HEK293 (cell line): ENCODE results near the gene KIF4B.

Experiments
- CTCF ChIA-PET: fragments of 350-600 bp; formaldehyde crosslinking; extraction: SDS; loops from one replicate; lab custom pipeline; 2021; ENCODE audit warnings: antibody characterized with exemption; lab: Yijun Ruan, JAX
- POLR2A ChIA-PET: fragments of 300-600 bp; formaldehyde crosslinking; extraction: SDS; loops from one replicate; lab custom pipeline; 2020; ENCODE audit warnings: antibody characterized with exemption, inconsistent platforms; lab: Yijun Ruan, JAX
- H3K27ac ChIP-seq: fragments of 200-500 bp; sonication (Bioruptor generic); 2 replicates; pipeline ENCODE4 v1.5.1; 2014; ENCODE audit warnings: low read depth, low read length, control low read depth, inconsistent platforms; ENCODE audit errors: extremely low read depth
- H3K36me3 ChIP-seq, 2 experiments: fragments of 200-500 bp in 1 of 2; sonication (Bioruptor generic) in 1 of 2; 1 replicate in 1 of 2; 2 replicates in 1 of 2; pipeline ENCODE4 v1.5.1; 2014 to 2017; ENCODE audit warnings: inconsistent platforms in 2 of 2, low read length in 2 of 2; ENCODE audit not compliant: control insufficient read depth in 2 of 2, insufficient read depth in 1 of 2
- H3K4me1 ChIP-seq: fragments of 200-500 bp; sonication (Bioruptor generic); 2 replicates; pipeline ENCODE4 v1.5.1; 2014; ENCODE audit warnings: mild to moderate bottlenecking, low read length, inconsistent platforms; ENCODE audit not compliant: control insufficient read depth, insufficient read depth
- H3K4me3 ChIP-seq: 2 replicates; pipeline ENCODE4 v1.5.1; 2011; ENCODE audit warnings: low read depth, mild to moderate bottlenecking, control low read depth, low read length, moderate library complexity
- H3K9me3 ChIP-seq: fragments of 200-500 bp; sonication (Bioruptor generic); 2 replicates; pipeline ENCODE4 v1.5.1; 2014; ENCODE audit warnings: low read depth, low read length, inconsistent platforms; ENCODE audit not compliant: control insufficient read depth, insufficient read depth
- HOXC10 ChIP-seq: sonication (generic); formaldehyde crosslinking; IDR thresholded peaks from 2 replicates; pipeline ENCODE4 v1.8.1; 2023; ENCODE audit warnings: mild to moderate bottlenecking, missing genetic modification reagents
- KLF10 ChIP-seq: fragments of 450-650 bp; IDR thresholded peaks from 2 replicates; pipeline ENCODE4 v1.5.1; 2018; ENCODE audit warnings: missing biosample characterization, mild to moderate bottlenecking, missing genetic modification characterization
- KLF16 ChIP-seq: fragments of 450-650 bp; formaldehyde crosslinking; IDR thresholded peaks from 2 replicates; pipeline ENCODE4 v1.5.1; 2017; ENCODE audit warnings: missing biosample characterization, missing genetic modification characterization
- SP3 ChIP-seq: fragments of 450-650 bp; formaldehyde crosslinking; IDR thresholded peaks from 2 replicates; pipeline ENCODE4 v1.5.1; 2016; ENCODE audit warnings: missing biosample characterization, missing genetic modification characterization
- ZFP37 ChIP-seq: fragments of 450-650 bp; formaldehyde crosslinking; IDR thresholded peaks from 2 replicates; pipeline ENCODE4 v1.5.1; 2016; ENCODE audit warnings: missing biosample characterization, missing genetic modification characterization
- ZFP41 ChIP-seq: fragments of 450-650 bp; formaldehyde crosslinking; IDR thresholded peaks from 2 replicates; pipeline ENCODE4 v1.5.1; 2016; ENCODE audit warnings: missing biosample characterization, missing genetic modification characterization, borderline replicate concordance
- ZNF175 ChIP-seq: fragments of 450-650 bp; formaldehyde crosslinking; IDR thresholded peaks from 2 replicates; pipeline ENCODE4 v1.5.1; 2016; ENCODE audit warnings: missing biosample characterization, missing genetic modification characterization
- ZNF521 ChIP-seq: fragments of 450-650 bp; formaldehyde crosslinking; IDR thresholded peaks from 2 replicates; pipeline ENCODE4 v1.5.1; 2017; ENCODE audit warnings: missing biosample characterization, mild to moderate bottlenecking, missing genetic modification characterization
- ZNF561 ChIP-seq: fragments of 450-650 bp; IDR thresholded peaks from 2 replicates; pipeline ENCODE4 v1.5.1; 2018; ENCODE audit warnings: missing biosample characterization, missing genetic modification characterization, borderline replicate concordance
- ZNF837 ChIP-seq: fragments of 450-650 bp; formaldehyde crosslinking; IDR thresholded peaks from 2 replicates; pipeline ENCODE4 v1.5.1; 2016; ENCODE audit warnings: missing biosample characterization, missing genetic modification characterization
- ZXDB ChIP-seq: fragments of 450-650 bp; formaldehyde crosslinking; IDR thresholded peaks from 2 replicates; pipeline ENCODE4 v1.5.1; 2016; ENCODE audit warnings: missing biosample characterization, missing genetic modification characterization
- TF ChIP-seq, protein P1 (sequence below): fragments of 450-650 bp; formaldehyde crosslinking; IDR thresholded peaks from 2 replicates; pipeline ENCODE4 v1.5.1; 2016; ENCODE audit warnings: missing biosample characterization, missing genetic modification characterization
- TF ChIP-seq, protein P2 (sequence below): fragments of 450-650 bp; formaldehyde crosslinking; IDR thresholded peaks from 2 replicates; pipeline ENCODE4 v1.5.1; 2016; ENCODE audit warnings: missing biosample characterization, missing genetic modification characterization
- TF ChIP-seq, protein P3 (sequence below): fragments of 450-650 bp; formaldehyde crosslinking; IDR thresholded peaks from 2 replicates; pipeline ENCODE4 v1.5.1; 2017; ENCODE audit warnings: missing biosample characterization, missing genetic modification characterization
- TF ChIP-seq, protein P4 (sequence below): fragments of 450-650 bp; formaldehyde crosslinking; IDR thresholded peaks from 2 replicates; pipeline ENCODE4 v1.5.1; 2016; ENCODE audit warnings: missing biosample characterization, missing genetic modification characterization
- TF ChIP-seq, protein P5 (sequence below): fragments of 450-650 bp; formaldehyde crosslinking; conservative IDR thresholded peaks from 2 replicates; pipeline ENCODE4 v1.5.1; 2016; ENCODE audit warnings: low read depth, missing biosample characterization, missing genetic modification characterization
- TF ChIP-seq, protein P6 (sequence below): fragments of 450-650 bp; formaldehyde crosslinking; IDR thresholded peaks from 2 replicates; pipeline ENCODE4 v1.5.1; 2017; ENCODE audit warnings: missing biosample characterization, missing genetic modification characterization

Gene KIF4B

DNA sequence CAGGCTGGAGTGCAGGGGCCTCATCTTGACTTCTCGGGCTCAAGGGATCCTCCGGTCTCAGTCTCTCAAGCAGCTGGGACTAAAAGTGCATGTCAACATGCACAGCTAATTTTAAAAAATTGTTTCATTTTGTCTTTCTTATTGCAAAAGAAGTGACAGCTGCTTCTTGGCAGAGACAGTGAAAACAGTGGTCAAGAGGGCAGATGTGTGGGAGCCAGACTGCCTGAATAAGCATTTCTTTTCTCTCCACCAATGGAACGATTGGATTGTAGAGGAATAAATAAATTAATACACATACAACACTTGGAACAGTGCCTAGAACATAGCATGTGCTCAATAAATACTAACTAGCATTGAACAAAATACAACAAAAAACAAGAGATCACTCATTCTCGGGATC lies 27.4 kb upstream of the KIF4B start:
- ChIA-PET POLR2A (no interaction called here), CTCF (interaction anchor here (2.2 kb wide), 1 partner anchor 14 kb away, joined by 8 read pairs; no protein-coding TSS in a partner anchor)
- Histone ChIP-seq H3K4me3 (no peak overlapping the region), H3K36me3 (no peaks in the 10 kb centered on the region), H3K27ac (no peak overlapping the region), H3K9me3 (no peaks in the 10 kb centered on the region), H3K4me1 (no peaks in the 10 kb centered on the region)
- TF ChIP-seq ZNF837 (tag by site-specific recombination): no peak
- TF ChIP-seq, protein P1, sequence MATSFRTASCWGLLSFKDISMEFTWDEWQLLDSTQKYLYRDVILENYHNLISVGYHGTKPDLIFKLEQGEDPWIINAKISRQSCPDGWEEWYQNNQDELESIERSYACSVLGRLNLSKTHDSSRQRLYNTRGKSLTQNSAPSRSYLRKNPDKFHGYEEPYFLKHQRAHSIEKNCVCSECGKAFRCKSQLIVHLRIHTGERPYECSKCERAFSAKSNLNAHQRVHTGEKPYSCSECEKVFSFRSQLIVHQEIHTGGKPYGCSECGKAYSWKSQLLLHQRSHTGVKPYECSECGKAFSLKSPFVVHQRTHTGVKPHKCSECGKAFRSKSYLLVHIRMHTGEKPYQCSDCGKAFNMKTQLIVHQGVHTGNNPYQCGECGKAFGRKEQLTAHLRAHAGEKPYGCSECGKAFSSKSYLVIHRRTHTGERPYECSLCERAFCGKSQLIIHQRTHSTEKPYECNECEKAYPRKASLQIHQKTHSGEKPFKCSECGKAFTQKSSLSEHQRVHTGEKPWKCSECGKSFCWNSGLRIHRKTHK: no peak
- TF ChIP-seq ZNF561 (tag by site-specific recombination): no peak
- no peak for TF ChIP-seq HOXC10 (CRISPR knock-in tag)
- TF ChIP-seq, protein P2, sequence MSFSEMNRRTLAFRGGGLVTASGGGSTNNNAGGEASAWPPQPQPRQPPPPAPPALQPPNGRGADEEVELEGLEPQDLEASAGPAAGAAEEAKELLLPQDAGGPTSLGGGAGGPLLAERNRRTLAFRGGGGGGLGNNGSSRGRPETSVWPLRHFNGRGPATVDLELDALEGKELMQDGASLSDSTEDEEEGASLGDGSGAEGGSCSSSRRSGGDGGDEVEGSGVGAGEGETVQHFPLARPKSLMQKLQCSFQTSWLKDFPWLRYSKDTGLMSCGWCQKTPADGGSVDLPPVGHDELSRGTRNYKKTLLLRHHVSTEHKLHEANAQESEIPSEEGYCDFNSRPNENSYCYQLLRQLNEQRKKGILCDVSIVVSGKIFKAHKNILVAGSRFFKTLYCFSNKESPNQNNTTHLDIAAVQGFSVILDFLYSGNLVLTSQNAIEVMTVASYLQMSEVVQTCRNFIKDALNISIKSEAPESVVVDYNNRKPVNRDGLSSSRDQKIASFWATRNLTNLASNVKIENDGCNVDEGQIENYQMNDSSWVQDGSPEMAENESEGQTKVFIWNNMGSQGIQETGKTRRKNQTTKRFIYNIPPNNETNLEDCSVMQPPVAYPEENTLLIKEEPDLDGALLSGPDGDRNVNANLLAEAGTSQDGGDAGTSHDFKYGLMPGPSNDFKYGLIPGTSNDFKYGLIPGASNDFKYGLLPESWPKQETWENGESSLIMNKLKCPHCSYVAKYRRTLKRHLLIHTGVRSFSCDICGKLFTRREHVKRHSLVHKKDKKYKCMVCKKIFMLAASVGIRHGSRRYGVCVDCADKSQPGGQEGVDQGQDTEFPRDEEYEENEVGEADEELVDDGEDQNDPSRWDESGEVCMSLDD (tag by site-specific recombination): no peak
- no peak for TF ChIP-seq ZFP41 (tag by site-specific recombination)
- TF ChIP-seq, protein P3, sequence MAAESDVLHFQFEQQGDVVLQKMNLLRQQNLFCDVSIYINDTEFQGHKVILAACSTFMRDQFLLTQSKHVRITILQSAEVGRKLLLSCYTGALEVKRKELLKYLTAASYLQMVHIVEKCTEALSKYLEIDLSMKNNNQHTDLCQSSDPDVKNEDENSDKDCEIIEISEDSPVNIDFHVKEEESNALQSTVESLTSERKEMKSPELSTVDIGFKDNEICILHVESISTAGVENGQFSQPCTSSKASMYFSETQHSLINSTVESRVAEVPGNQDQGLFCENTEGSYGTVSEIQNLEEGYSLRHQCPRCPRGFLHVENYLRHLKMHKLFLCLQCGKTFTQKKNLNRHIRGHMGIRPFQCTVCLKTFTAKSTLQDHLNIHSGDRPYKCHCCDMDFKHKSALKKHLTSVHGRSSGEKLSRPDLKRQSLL (tag by site-specific recombination): no peak
- TF ChIP-seq SP3 (tag by site-specific recombination): no peak

DNA sequence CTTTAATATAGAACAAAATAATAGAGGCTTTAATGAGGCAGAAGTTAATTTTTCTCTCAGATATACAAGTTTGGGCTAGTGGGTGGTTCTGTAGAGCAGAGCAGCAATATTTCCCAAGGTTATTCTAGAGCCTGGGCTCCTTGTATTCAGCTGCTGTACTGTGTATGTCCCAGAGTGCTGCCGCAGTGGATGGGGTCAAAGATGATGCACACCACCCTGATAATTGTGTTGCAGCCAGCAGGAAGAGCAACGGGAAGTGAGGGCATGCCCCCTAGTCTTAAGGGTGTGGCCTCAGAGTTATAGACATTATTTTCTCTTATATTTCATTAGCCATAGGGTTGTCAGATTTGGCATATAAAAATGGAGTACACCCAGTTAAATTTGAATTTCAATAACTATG lies 23.9 kb upstream of the KIF4B start:
- POLR2A ChIA-PET: interaction anchor here (0.7 kb wide), 1 partner anchor 16 kb away, joined by 3 read pairs; no protein-coding TSS in a partner anchor
- no peak for TF ChIP-seq ZNF175
- TF ChIP-seq, protein P4, sequence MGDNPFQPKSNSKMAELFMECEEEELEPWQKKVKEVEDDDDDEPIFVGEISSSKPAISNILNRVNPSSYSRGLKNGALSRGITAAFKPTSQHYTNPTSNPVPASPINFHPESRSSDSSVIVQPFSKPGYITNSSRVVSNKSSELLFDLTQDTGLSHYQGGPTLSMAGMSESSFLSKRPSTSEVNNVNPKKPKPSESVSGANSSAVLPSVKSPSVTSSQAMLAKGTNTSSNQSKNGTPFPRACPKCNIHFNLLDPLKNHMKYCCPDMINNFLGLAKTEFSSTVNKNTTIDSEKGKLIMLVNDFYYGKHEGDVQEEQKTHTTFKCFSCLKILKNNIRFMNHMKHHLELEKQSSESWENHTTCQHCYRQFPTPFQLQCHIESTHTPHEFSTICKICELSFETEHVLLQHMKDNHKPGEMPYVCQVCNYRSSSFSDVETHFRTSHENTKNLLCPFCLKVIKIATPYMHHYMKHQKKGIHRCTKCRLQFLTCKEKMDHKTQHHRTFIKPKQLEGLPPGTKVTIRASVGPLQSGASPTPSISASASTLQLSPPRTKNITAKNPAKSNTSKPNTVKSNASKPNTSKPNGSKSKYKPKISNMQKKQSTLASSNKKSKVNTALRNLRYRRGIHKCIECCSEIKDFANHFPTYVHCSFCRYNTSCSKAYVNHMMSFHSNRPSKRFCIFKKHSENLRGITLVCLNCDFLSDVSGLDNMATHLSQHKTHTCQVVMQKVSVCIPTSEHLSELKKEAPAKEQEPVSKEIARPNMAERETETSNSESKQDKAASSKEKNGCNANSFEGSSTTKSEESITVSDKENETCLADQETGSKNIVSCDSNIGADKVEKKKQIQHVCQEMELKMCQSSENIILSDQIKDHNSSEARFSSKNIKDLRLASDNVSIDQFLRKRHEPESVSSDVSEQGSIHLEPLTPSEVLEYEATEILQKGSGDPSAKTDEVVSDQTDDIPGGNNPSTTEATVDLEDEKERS (tag by site-specific recombination): no peak
- TF ChIP-seq, protein P5, sequence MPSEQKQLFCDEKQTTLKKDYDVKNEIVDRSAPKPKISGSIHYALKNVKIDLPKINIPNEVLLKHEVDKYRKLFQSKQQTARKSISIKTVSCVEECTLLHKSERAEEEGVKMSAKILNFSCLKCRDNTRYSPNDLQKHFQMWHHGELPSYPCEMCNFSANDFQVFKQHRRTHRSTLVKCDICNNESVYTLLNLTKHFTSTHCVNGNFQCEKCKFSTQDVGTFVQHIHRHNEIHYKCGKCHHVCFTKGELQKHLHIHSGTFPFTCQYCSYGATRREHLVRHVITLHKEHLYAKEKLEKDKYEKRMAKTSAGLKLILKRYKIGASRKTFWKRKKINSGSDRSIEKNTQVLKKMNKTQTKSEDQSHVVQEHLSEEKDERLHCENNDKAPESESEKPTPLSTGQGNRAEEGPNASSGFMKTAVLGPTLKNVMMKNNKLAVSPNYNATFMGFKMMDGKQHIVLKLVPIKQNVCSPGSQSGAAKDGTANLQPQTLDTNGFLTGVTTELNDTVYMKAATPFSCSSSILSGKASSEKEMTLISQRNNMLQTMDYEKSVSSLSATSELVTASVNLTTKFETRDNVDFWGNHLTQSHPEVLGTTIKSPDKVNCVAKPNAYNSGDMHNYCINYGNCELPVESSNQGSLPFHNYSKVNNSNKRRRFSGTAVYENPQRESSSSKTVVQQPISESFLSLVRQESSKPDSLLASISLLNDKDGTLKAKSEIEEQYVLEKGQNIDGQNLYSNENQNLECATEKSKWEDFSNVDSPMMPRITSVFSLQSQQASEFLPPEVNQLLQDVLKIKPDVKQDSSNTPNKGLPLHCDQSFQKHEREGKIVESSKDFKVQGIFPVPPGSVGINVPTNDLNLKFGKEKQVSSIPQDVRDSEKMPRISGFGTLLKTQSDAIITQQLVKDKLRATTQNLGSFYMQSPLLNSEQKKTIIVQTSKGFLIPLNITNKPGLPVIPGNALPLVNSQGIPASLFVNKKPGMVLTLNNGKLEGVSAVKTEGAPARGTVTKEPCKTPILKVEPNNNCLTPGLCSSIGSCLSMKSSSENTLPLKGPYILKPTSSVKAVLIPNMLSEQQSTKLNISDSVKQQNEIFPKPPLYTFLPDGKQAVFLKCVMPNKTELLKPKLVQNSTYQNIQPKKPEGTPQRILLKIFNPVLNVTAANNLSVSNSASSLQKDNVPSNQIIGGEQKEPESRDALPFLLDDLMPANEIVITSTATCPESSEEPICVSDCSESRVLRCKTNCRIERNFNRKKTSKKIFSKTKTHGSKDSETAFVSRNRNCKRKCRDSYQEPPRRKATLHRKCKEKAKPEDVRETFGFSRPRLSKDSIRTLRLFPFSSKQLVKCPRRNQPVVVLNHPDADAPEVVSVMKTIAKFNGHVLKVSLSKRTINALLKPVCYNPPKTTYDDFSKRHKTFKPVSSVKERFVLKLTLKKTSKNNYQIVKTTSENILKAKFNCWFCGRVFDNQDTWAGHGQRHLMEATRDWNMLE: no peak
- TF ChIP-seq ZFP37 (tag by site-specific recombination): no peak
- no peak for TF ChIP-seq KLF10 (tag by site-specific recombination)
- no peak for TF ChIP-seq ZXDB (tag by site-specific recombination)
- TF ChIP-seq, protein P6, sequence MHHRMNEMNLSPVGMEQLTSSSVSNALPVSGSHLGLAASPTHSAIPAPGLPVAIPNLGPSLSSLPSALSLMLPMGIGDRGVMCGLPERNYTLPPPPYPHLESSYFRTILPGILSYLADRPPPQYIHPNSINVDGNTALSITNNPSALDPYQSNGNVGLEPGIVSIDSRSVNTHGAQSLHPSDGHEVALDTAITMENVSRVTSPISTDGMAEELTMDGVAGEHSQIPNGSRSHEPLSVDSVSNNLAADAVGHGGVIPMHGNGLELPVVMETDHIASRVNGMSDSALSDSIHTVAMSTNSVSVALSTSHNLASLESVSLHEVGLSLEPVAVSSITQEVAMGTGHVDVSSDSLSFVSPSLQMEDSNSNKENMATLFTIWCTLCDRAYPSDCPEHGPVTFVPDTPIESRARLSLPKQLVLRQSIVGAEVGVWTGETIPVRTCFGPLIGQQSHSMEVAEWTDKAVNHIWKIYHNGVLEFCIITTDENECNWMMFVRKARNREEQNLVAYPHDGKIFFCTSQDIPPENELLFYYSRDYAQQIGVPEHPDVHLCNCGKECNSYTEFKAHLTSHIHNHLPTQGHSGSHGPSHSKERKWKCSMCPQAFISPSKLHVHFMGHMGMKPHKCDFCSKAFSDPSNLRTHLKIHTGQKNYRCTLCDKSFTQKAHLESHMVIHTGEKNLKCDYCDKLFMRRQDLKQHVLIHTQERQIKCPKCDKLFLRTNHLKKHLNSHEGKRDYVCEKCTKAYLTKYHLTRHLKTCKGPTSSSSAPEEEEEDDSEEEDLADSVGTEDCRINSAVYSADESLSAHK: no peak
- no peak for TF ChIP-seq ZNF521 (tag by site-specific recombination)
- no peak for TF ChIP-seq KLF16

More for the DNA sequence above, 23.9 kb upstream of the KIF4B start:
- CTCF ChIA-PET: interaction anchor here (1.0 kb wide), 1 partner anchor 17 kb away, joined by 6 read pairs; no protein-coding TSS in a partner anchor
- H3K9me3 ChIP-seq: no peaks in the 10 kb centered on the region
- H3K4me3 ChIP-seq: no peak overlapping the region
- no peaks in the 10 kb centered on the region for H3K4me1 ChIP-seq
- no peaks in the 10 kb centered on the region for H3K36me3 ChIP-seq
- H3K27ac ChIP-seq: no peak overlapping the region
